Measurements from ENCODE around the gene LRRTM4. TPM values are rescaled to one million over a fixed set of nuclear protein-coding genes. Genes with fewer than 3 reads are reported as not detected.
"Not testable (repeated sequence)": the region's sequence is repeated elsewhere in the genome, so short reads cannot be mapped to it uniquely, and the experiment has no call there.

The LRRTM4 gene
- total and polyA plus RNA-seq, 2 experiments from 2014 or later: 4.5 to 15.4 TPM

GRCh38 chr2:76781313-76781712 lies 740.9 kb downstream of the LRRTM4 start:
- peak overlapping the region; percentile 52 for H3K4me3 Mint-ChIP-seq
- not testable (repeated sequence) for H4K20me1 ChIP-seq (replicated peaks; ENCODE audit: insufficient read depth); H3K79me2 ChIP-seq (replicated peaks; ENCODE audit: insufficient read depth); H3K27me3 ChIP-seq (ENCODE audit: insufficient read depth); H3K9me2 ChIP-seq (ENCODE audit: insufficient read depth); H3K27me3 Mint-ChIP-seq (ENCODE audit: insufficient read depth, low read depth, poor library complexity); DNase-seq (ENCODE audit: low spot score); H3K36me3 ChIP-seq (ENCODE audit: insufficient read depth); ATAC-seq; H3F3A ChIP-seq (replicated peaks; ENCODE audit: low read depth)
- H3K4me1 ChIP-seq (ENCODE audit: insufficient read depth): peaks cover 28% of the 10 kb centered on the region
- peaks cover 23% of the 10 kb centered on the region for H3K4me1 Mint-ChIP-seq
- peak overlapping the region; percentile 8 for H3K27ac ChIP-seq (ENCODE audit: low read depth)
- H3K27ac Mint-ChIP-seq: peak overlapping the region; percentile 87
- peaks cover 18% of the 10 kb centered on the region for H3K36me3 Mint-ChIP-seq (ENCODE audit: low read depth)
- H3K9me3 Mint-ChIP-seq: peaks cover 20% of the 10 kb centered on the region
- peak overlapping the region; percentile 80; the same call in 1 of the 2 replicates for H2AFZ ChIP-seq
- H3K4me3 ChIP-seq: peak overlapping the region; percentile 42
- H3K4me2 ChIP-seq: peak overlapping the region; percentile 56

- H3K36me3 ChIP-seq (ENCODE audit: insufficient read depth): no peaks in the 10 kb centered on the region
Observed at GRCh38 chr2:76763276-76763675, 758.9 kb downstream of the LRRTM4 start.

More at GRCh38 chr2:76763276-76763675, 758.9 kb downstream of the LRRTM4 start:
- H3K9me3 Mint-ChIP-seq: no peaks in the 10 kb centered on the region
- Histone ChIP-seq H3K27me3 (ENCODE audit: insufficient read depth) (no peaks in the 10 kb centered on the region), H3F3A (replicated peaks; ENCODE audit: low read depth) (no peaks in the 10 kb centered on the region), H3K4me2 (no peak overlapping the region), H3K27ac (ENCODE audit: low read depth) (no peak overlapping the region), H2AFZ (no peak overlapping the region), H3K9me2 (ENCODE audit: insufficient read depth) (peaks cover 4% of the 10 kb centered on the region; the same call in 1 of the 2 replicates), H3K4me1 (ENCODE audit: insufficient read depth) (peaks cover 19% of the 10 kb centered on the region), H3K4me3 (no peak overlapping the region), H3K79me2 (replicated peaks; ENCODE audit: insufficient read depth) (no peaks in the 10 kb centered on the region), H4K20me1 (replicated peaks; ENCODE audit: insufficient read depth) (no peaks in the 10 kb centered on the region)
- peaks cover 21% of the 10 kb centered on the region for H3K4me1 Mint-ChIP-seq
- peaks cover 2% of the 10 kb centered on the region for H3K27me3 Mint-ChIP-seq (ENCODE audit: insufficient read depth, low read depth, poor library complexity)
- H3K27ac Mint-ChIP-seq: no peak overlapping the region
- H3K4me3 Mint-ChIP-seq: no peak overlapping the region
- no peaks in the 10 kb centered on the region for H3K36me3 Mint-ChIP-seq (ENCODE audit: low read depth)
- TF ChIP-seq REST (IDR thresholded peaks at IDR 0.05; ENCODE audit: unreplicated experiment): no peak
- TF ChIP-seq ZNF114 (CRISPR knock-in tag; IDR thresholded peaks at IDR 0.05): no peak
- TF ChIP-seq CREB1 (CRISPR knock-in tag; IDR thresholded peaks at IDR 0.05; ENCODE audit: low read depth): no peak
- no peak for TF ChIP-seq CTCF (conservative IDR thresholded peaks at IDR 0.05; ENCODE audit: low read depth in 2 of 2)
- TF ChIP-seq JUNB (IDR thresholded peaks at IDR 0.05; ENCODE audit: unreplicated experiment): no peak
- TF ChIP-seq NANOG (IDR thresholded peaks at IDR 0.05; ENCODE audit: borderline replicate concordance): no peak
- no peak for TF ChIP-seq STAT1 (IDR thresholded peaks at IDR 0.05; ENCODE audit: unreplicated experiment)
- TF ChIP-seq EZH2phosphoT487 (IDR thresholded peaks at IDR 0.05; ENCODE audit: unreplicated experiment): no peak
- no peak for TF ChIP-seq POLR2AphosphoS5 (IDR thresholded peaks at IDR 0.05; ENCODE audit: low read depth)
- no peak for TF ChIP-seq ETS1 (IDR thresholded peaks at IDR 0.05)
- DNase-seq (ENCODE audit: low spot score) (no peak), ATAC-seq (no peak)
